ENCODE results near the gene REV1. TPM values are rescaled to one million over a fixed set of nuclear protein-coding genes. Genes with fewer than 3 reads are reported as not detected.

Gene REV1
- total and polyA plus RNA-seq, 4 donors = 13.7 to 165 (median 34.5) TPM

DNA sequence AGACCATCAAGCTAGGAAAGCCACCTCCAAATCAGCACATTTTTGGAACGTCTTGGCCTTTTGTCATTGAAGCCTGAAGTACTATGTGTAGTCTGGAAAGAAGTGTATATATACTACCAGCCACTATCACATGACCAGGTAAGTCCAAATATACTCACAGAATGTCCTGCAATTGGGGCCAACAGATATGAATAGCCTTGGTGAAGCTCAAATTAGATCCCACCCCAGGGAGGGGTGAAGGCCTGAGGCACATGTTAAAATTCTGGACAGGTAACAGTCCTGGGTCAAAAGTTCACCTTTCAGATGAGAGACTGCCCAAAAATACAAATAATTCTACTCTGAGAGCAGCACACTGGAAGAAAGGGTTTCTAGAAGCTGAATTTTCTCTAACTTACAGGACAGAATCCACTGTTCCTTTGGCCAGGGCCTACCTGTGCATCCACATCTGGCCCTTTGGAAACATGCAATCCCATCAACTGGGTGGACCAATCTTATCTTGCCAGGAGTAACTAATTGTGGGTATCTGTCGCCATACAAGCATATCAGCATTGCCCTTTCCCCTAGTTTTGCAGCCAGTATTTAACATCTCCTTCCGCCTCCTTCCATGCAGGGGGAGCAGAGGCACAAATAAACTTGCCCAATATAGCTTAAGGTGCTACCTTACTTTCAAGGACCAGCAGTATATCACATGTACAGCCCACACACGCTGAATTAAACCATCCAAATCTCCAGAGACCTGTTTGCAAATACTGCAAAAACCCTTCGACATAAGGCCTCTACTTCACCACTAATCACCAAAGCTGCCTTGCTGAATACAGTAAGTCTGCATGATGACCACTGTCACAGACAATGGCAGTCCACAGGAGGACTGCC lies 84.8 kb downstream of the REV1 start:
- H3K27me3 ChIP-seq (ENCODE audit: control insufficient read depth in 3 of 3, insufficient read depth in 3 of 3, low read length in 2 of 3) = no peaks in the 10 kb centered on the region
- H3K4me1 ChIP-seq (ENCODE audit: control insufficient read depth in 5 of 5, insufficient read depth in 5 of 5, low read length in 5 of 5) = peaks cover 0 to 10% (median 0%) of the 10 kb centered on the region in 5 donors
- TF ChIP-seq, protein P1, sequence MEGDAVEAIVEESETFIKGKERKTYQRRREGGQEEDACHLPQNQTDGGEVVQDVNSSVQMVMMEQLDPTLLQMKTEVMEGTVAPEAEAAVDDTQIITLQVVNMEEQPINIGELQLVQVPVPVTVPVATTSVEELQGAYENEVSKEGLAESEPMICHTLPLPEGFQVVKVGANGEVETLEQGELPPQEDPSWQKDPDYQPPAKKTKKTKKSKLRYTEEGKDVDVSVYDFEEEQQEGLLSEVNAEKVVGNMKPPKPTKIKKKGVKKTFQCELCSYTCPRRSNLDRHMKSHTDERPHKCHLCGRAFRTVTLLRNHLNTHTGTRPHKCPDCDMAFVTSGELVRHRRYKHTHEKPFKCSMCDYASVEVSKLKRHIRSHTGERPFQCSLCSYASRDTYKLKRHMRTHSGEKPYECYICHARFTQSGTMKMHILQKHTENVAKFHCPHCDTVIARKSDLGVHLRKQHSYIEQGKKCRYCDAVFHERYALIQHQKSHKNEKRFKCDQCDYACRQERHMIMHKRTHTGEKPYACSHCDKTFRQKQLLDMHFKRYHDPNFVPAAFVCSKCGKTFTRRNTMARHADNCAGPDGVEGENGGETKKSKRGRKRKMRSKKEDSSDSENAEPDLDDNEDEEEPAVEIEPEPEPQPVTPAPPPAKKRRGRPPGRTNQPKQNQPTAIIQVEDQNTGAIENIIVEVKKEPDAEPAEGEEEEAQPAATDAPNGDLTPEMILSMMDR (IDR thresholded peaks at IDR 0.05; ENCODE audit: control extremely low read depth, extremely low read depth) = no peak
- 88 to 90% methylated on average over 5 of the region's 5 CpGs for WGBS, 2 donors
- H3K27ac ChIP-seq (ENCODE audit: low read depth in 1 of 2, low read length in 1 of 2) = peak overlapping the region in 1 of 2 donors; percentile 60
- no peaks in the 10 kb centered on the region for H3K9me3 ChIP-seq (ENCODE audit: control insufficient read depth in 4 of 4, insufficient read depth in 3 of 4, low read length in 3 of 4)
- DNase-seq (no peak), ATAC-seq (ENCODE audit: insufficient read depth, low FRiP score) (no peak)
- peaks cover 27 to 55% (median 38%) of the 10 kb centered on the region in 4 donors for H3K36me3 ChIP-seq (ENCODE audit: control insufficient read depth in 4 of 4, insufficient read depth in 4 of 4, low read length in 4 of 4)
- no peak overlapping the region for H3K4me3 ChIP-seq
- no peak overlapping the region for H3K9ac ChIP-seq (ENCODE audit: insufficient read depth in 1 of 2, low read length in 2 of 2)

DNA sequence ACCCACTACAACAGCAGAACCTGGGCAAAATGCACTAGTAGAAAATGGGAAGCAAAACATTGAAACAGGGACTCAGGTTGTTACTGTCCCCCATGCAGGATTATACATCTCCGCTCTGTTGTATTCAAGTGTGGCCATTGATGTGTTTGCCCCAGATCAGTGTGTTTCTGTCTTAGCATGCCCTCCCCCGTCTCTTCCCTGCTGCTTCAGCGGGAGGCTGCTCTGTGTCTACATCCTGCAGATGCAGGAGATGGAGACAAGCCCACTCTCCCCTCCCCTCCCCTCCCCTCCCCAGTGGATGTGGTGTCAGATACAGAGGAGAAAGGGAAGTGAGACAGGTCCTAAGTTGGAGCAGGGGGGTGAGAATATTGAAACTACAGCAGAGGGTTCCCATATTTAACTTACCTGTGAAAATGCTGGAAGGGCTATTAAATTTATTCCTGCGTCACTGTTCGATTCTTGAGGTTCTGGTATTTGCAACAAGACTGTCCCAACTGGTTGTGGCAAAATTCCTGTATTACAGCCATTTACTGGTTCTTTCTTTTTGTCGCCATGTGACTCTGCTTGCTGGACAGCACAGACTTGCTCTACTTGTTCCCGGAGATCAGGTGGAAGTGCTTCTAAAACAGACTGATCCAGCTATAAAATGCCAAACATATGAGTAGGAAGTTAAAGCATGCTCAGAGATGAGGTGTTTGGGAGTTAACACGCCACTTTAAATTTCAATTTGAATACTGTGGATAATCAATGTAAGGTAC lies 85.6 kb downstream of the REV1 start:
- H3K4me3 ChIP-seq = no peak overlapping the region
- peak overlapping the region in 1 of 2 donors; percentile 60 for H3K27ac ChIP-seq (ENCODE audit: low read depth in 1 of 2, low read length in 1 of 2)
- H3K27me3 ChIP-seq (ENCODE audit: control insufficient read depth in 3 of 3, insufficient read depth in 3 of 3, low read length in 2 of 3) = no peaks in the 10 kb centered on the region
- 83% methylated on average over 8 of the region's 8 CpGs for WGBS, 2 donors
- peaks cover 29 to 63% (median 37%) of the 10 kb centered on the region in 4 donors for H3K36me3 ChIP-seq (ENCODE audit: control insufficient read depth in 4 of 4, insufficient read depth in 4 of 4, low read length in 4 of 4)
- H3K4me1 ChIP-seq (ENCODE audit: control insufficient read depth in 5 of 5, insufficient read depth in 5 of 5, low read length in 5 of 5) = peaks cover 0 to 10% (median 0%) of the 10 kb centered on the region in 5 donors
- TF ChIP-seq, protein P1 (IDR thresholded peaks at IDR 0.05; ENCODE audit: control extremely low read depth, extremely low read depth) = no peak
- ATAC-seq (ENCODE audit: insufficient read depth, low FRiP score) = no peak
- peak; percentile 15 to 54 (median 21) for DNase-seq
- no peaks in the 10 kb centered on the region for H3K9me3 ChIP-seq (ENCODE audit: control insufficient read depth in 4 of 4, insufficient read depth in 3 of 4, low read length in 3 of 4)
- no peak overlapping the region for H3K9ac ChIP-seq (ENCODE audit: insufficient read depth in 1 of 2, low read length in 2 of 2)

DNA sequence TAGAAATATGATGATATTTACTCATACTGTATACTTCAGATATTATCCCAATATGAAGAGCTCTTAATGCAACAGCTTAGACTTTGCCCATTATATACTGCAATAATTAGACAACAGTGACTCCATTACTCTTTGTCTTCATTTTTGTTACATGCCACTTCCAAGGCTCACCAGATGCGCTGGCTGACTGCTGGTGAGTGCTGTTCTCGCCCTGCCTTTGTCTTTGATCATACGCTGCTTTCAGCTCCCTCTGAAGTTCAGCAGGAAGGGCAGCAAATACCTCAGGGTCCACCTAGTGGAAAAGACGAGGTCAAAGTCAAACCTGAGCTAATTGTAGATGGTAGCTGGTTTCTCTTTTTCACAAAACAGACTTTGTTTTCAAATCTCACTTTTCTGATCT lies 86.3 kb downstream of the REV1 start:
- ATAC-seq (ENCODE audit: insufficient read depth, low FRiP score) = no peak
- Histone ChIP-seq H3K27ac (ENCODE audit: low read depth in 1 of 2, low read length in 1 of 2) (peak overlapping the region in 1 of 2 donors; percentile 60), H3K4me3 (no peak overlapping the region), H3K36me3 (ENCODE audit: control insufficient read depth in 4 of 4, insufficient read depth in 4 of 4, low read length in 4 of 4) (peaks cover 30 to 68% (median 43%) of the 10 kb centered on the region in 4 donors), H3K27me3 (ENCODE audit: control insufficient read depth in 3 of 3, insufficient read depth in 3 of 3, low read length in 2 of 3) (no peaks in the 10 kb centered on the region), H3K4me1 (ENCODE audit: control insufficient read depth in 5 of 5, insufficient read depth in 5 of 5, low read length in 5 of 5) (peaks cover 0 to 10% (median 0%) of the 10 kb centered on the region in 5 donors), H3K9ac (ENCODE audit: insufficient read depth in 1 of 2, low read length in 2 of 2) (no peak overlapping the region), H3K9me3 (ENCODE audit: control insufficient read depth in 4 of 4, insufficient read depth in 3 of 4, low read length in 3 of 4) (no peaks in the 10 kb centered on the region)
- DNase-seq = no peak
- WGBS, 2 donors = 84 to 90% methylated on average over 4 of the region's 4 CpGs
- TF ChIP-seq, protein P1 (IDR thresholded peaks at IDR 0.05; ENCODE audit: control extremely low read depth, extremely low read depth) = no peak

All from lung (tissue), 12 donors.